Measurements from ENCODE around the gene DDX39A. TPM values are rescaled to one million over a fixed set of nuclear protein-coding genes. Genes with fewer than 3 reads are reported as not detected.
"Not testable (repeated sequence)": the region's sequence is repeated elsewhere in the genome, so short reads cannot be mapped to it uniquely, and the experiment has no call there.

Gene DDX39A
- total RNA-seq, 1 donor from 2014 or later, result 26.2 TPM

DNA sequence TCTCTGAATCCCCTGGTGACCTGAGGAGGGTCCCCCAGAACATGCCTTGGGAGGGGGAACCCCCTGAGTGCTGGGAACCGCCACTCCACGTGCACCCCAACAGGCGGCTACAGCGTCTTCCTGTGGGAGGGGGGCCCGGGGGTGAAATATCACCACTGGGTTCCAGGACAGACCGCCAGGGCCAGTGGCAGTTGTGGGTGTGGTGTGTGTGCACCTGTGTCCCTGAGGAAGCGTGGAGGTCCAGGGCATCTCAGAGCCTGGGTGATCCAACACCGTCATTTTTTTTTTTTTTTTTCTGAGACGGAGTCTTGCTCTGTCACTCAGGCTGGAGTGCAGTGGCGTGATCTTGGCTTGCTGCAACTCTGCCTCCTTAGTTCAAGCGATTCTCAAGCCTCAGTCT, 33.6 kb downstream of the DDX39A start:
- no peak for DNase-seq

DNA sequence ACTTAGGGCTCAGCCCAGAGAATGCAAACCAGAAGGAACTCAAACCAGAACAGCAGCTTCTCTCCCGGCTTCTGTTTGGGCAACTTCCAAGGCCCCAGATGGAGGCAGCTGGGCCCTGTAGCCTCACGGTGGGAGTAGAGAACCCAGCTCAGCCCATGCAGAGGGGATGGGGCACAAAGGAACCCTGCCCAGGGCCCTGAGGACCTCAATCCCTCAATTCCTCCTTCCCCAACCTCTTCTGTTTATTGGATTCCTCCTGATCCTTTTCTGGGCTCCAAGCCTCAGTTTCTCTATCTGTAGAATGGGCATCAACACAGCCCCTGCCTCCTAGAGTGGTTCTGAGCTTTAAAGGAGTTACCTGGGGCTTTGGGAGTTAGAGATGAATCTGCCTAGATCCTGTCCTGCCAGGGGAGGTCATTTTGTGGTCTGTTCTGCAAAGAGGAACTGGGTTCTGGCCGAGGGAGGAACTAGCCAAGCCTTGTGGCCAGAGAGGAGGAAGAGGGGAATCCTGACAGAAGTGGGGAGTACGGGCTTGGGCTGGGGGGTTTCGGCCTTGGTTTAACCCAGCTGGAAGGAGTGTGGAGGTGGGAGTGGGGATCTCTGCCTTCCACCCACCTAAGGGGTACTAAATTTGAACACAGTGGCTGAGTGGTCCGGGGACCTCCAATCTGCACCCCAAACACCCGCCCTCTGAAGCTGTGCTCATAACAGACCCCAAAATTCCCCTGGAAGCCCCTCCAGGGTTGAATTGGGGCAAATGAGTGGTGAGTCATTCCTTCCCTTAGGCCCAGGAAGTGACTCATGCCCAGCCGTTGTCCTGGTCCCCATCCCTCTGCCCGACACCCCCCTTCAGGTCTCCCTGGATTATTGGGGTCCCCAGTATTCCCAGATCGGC, 35.2 kb downstream of the DDX39A start:
- DNase-seq, result no peak

DNA sequence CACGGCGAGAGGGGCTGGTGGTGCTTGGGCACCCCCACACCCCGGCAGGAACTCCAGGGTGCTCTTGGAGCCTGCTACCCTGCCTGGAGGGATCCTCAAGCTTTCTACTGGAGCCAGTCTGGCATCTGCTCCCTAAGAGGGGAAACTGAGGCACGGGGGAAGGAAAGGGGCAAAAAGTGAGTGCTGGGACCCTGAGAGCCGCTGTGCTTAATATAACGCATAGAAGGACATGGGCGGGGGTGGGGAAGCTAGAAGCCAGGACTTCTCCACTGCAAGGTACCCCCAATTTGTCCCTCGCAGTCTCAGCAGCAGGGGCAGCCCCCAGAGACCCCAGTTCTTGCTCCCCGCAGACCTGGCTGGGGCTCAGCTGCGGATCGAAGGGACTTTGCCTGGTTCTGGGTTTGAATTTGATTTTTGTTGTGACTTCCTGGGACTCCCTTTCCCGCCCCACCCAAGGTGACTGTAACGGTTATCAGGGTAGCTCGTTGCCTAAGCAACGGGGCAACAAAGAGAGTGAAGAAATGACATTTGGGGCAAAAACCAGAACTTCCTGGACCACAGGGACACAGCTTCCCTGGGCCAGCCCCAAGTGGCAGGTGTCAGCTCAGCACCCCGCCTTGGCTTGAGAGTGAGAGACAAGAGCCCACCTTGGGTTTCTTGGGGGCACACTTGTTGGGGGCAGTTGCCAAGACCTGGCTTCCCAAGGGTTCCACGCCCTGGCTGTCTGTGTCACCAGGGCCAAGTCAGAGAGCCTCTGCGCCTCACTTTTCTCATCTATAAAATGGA, 37.3 kb downstream of the DDX39A start:
- DNase-seq, result no peak

DNA sequence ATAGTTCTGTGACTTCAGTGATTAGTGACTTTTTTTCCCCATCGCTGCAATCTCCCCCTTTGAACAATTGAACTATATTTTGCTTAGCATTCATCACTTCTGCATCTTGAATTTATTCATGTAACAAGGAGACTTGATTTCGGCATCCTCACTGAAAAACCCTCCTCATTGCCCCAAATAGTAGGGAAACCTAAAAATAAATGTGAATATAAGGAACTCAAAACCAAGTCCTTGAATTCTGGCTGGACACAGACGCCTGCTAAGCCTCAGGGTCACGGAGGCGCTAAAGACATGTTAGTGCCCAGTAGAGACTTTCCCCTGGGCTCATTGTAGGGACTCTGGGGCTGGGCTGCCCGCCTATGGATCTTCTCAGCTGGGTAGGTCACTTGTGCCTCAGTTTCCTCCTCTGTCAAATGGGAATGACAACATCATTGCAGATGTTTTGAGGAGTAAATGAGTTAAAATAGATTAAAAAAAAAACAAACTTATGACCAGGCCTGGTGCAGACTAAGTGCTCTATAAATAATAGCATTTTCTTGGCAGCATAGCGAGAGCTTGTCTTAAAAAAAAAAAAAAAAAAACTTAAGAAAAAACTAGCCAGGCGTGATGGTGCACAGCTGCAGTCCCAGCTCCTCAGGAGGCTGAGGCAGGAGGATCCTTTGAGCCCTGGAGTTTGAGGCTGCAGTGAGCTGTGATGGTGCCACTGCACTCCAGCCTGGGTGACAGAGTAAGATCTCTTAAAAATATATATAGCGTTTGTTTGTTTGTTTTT, 39.7 kb downstream of the DDX39A start:
- DNase-seq, result no peak

DNA sequence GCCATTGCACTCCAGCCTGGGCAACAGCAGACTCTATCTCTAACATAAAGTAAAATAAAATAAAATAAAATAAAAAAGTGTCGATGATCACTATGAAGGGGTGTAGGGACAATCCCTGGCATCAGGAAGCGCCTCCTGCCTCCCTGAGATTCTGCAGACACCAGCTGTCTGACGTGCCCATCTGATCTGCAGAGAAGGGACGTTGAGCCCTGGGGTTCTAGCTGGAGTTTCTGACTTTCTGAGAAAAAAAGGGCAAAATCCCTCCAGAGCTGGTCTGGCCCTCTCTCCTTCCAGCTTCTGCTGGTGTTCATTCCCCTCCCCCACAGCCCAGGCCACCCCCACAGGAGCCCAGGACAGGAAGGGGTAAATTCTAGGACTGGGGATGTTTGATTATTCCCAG, 40.3 kb downstream of the DDX39A start:
- no peak for DNase-seq

DNA sequence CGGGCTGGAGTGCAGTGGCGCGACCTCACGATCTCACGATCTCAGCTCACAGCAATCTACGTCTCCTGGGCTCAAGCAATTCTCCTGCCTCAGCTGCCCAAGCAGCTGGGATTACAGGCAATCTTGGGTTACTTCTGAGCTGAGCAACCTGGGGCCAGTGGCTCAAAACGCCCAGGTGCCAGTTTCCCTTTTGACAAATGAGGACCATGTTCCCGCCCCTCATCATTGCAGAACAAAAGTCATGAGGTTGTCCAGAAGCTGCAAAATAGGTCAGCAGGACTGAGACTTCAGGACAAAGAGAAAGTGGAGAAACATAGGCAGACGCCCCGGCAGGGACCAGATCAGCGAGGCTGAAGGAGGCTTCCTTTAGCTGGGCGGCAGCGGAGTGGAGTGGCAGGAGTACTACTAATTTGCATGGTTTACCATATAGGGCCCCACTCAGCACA, 41.2 kb downstream of the DDX39A start:
- DNase-seq, result no peak

DNA sequence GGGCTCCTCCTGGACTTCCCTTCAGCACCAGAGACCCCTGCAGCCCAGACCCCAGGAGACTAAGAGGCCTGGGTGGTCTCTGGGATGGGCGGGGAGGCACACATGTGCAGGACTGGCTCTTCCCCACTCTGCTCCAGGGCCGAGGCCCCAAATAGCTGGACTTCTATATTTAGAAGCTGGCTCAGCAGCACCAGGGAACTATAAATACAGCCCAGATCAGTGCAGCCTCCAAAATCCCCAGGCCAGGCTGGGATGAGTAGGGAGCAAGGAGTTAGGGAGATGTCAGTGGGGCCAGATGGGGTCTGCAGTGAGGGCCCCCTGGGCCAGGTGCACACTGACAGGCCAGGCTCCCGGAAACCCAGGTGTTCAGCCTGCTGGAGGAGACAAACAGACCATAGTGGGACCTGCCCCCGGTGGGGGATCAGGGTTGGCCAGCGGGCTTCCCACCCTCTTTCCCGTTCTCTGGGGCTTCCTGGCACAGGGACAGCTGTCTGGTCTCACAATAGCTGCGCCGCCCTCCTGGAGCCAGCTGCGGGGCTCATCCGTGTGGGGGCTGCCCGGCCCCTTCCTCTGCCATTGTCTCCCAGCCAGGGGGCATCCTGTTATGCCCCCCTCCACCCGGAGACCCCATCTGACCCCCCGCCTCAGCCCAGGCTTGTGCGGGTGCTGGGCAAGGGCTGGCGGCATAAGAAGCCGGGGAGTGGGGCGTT, 43.4 kb downstream of the DDX39A start:
- DNase-seq, result no peak

DNA sequence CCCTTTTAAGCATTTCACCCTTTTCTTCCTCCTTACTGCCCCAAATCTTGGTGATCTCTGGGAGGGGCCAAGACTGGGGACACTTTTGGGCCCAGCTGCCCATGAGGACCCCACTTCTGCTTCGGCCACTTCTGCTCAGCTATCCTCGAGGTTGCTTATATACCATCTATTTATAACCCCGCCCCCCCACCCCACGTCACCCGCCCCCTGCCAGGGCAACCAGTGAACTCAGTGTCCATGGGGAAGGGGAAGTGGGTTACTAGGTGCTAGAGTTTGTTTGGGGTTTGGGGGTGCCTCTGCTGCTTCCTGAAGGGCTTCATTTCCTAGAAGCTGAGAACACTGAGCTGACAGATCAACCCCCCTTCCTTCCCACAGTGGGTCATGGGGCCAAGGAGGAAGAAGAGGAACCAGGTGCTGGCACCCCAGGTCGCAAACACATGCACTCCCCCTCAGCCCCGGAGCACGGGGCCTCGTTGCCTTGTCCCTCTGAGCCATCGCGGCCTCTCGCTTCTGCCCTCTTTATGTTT, 44.0 kb downstream of the DDX39A start:
- DNase-seq, result no peak

DNA sequence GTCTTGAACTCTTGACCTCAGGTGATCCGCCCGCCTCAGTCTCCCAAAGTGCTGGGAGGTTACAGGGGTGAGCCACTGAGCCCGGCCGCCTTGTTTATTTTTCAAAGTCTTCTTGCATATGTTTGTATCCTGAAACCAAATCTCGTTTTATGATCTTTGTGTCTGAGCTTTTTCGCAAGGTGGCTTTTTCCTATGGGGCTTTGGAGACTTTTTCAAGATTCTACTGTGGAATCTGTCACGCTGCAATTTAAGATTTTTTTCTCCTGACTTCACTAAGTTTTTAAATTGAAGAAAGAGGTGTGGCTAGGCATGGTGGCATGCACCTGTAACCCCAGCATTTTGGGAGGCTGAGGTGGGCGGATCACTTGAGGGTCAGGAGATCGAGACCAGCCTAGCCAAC, 44.8 kb downstream of the DDX39A start:
- not testable (repeated sequence) for DNase-seq

DNA sequence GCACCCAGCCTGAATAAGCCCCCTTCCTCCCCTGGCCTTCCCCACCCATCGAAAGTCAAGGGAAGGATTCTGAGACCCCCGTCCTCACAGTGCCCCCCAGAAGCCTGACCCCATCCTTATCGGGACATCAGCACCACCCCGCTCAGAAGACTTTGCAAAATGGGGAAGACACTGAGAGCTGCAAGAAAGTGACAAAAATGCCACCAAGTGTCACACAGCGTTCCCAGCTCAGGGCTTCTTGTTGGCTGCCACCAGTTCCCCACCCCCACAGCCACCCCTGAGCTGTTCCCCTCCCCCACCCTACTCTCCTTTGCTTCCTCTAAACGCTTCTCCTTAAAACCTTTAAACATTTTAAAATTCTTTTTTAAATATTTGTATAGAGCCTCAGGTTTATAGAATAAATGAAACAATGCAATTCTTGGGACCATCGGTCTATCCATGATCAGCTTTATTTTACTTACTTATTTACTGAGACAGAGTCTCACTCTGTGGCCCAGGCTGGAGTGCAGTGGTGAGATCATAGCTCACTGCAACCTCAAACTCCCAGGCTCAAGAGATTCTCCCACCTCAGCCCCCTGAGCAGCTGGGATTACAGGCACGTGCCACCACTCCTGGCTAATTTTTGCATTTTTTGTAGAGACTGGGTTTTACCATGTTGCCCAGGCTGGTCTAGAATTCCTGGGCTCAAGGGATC, 46.6 kb downstream of the DDX39A start:
- DNase-seq, result not testable (repeated sequence)

DNA sequence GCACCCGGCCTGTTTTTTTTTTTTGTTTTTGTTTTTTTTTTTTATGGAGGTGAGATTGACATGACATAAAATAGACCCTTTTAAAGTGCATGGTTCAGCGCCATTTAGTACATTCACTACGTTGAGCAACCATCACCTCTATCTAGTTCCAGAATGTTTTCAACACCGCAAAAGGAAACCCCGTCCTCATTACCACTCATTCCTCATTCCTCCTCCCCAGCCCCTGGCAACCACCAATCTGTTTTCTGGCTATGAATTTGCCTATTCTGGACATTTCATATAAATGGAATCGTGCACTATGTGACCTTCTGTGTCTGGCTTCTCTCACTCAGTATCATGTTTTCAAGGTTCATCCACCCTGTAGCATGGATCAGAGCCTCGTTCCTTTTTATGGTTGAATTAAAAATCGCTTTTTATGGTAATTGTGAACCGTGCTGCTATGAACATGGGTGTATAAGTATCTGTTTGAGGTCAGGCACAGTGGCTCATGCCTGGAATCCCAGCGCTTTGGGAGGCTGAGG, 47.8 kb downstream of the DDX39A start:
- DNase-seq, result no peak

DNA sequence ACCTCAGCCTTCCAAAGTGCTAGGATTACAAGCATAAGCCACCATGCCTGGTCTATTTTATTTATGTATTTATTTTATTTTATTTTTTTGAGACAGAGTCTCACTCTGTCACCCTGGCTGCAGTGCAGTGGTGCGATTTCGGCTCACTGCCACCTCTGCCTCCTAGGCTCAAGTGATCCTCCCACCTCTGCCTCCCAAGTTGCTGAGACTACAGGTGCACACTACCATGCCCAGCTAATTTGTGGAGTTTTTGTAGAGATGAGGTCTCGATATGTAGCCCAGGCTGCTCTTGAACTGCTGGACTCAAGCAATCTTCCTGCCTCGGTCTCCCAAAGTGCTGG, 48.2 kb downstream of the DDX39A start:
- DNase-seq, result no peak

DNA sequence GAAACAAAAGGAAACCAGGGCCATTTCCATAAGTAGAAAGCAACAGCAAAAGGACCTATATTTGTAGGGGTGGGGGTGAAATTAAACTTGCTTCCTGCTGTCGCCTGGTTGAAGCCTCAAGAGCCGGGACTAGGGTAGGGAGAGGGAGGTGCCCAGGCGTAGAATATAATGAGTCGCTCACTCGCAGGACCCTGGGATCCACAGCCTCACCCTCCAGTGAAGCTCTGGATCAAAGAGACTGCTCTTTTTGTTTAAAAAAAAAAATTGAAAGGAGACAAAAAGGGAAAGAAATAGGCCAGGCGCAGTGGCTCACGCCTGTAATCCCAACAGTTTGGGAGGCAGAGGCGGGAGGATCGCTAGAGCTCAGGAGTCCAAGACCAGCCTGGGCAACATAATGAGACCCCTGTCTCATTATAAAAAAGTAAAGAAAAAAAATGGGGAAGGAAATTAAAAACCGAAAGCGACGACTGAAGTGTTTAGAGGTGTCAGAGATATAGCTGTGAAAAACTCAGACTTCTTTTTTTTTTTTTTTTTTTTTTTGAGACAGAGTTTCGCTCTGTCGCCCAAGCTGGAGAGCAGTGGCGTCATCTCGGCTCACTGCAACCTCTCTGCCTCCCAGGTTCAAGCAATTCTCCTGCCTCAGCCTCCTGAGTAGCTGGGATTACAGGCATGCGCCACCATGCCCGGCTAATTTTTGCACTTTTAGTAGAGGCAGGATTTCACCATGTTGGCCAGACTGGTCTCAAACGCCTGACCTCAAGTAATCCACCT, 48.8 kb downstream of the DDX39A start:
- no peak for DNase-seq

DNA sequence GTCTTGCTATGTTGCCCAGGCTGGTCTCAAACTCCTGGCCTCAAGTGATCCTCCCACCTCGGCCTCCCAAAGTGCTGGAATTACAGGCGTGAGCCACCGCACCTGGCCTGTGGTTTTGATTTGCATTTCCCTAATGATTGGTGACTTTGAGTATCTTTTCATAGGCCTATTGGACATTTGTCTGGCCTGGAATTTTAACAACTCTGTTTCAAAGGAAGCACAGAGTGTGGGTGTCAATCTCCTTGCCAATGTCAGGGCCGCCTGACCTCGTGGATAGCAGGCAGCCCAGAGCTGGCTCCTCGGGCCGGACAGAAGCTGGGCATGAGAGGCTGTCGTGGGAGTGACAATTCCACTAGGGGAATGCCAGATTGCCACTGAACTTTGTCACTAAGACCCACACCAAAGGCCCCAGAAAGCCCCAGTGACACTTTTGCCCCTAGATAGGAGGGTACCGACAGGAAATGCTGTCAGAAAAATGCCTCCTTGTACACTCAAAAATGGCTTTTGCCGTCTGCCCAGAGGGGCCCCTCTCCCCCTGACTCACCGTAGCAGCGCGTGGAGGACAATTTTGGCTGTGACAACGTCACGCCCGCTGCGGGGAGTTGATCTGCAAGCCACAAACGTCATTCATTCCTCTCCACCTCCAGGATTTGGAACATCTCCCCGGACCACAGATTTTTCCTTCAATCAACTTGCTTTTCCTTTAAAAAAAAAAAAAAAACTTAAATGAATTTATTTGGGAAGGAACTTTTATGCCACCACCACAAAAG, 49.6 kb downstream of the DDX39A start:
- DNase-seq, result no peak

DNA sequence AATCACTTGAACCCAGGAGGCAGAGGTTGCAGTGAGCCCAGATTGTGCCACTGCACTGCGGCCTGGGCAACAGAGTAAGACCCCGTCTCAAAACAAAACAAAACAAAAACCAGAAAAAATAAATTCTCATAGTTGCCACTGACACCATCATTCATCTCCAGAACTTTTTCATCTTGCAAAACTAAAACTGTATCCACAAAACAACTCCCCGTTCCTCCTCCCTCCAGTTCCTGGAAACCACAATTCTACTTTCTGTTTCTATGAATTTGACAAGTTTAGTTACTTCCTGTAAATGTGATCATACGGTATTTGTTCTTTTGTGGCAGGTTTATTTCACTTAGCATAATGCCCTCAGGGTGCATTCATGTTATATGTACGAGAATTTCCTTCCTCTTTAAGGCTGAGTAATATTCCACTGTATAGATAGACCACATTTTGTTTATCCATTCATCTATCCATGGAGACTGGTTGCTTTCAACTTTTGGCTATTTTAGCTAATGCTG, 51.1 kb downstream of the DDX39A start:
- DNase-seq, result no peak

DNA sequence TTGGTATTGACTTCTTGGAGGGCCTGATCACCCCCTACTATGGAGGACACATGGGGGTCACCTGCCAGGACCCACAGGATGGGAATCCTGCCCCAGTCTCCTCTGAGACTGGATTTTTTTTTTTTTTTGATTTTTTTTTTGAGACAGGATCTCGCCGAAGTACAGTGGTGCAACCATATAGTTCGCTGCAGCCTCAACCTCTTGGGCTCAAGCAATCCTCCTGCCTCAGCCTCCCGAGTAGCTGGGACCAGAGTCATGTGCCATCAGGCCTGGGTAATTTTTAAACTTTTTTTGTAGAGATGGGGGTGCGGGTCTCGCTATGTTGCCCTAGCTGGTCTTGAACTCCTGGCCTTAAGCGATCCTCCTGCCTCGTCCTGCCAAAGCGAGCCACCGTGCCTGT, 52.1 kb downstream of the DDX39A start:
- DNase-seq, result no peak

DNA sequence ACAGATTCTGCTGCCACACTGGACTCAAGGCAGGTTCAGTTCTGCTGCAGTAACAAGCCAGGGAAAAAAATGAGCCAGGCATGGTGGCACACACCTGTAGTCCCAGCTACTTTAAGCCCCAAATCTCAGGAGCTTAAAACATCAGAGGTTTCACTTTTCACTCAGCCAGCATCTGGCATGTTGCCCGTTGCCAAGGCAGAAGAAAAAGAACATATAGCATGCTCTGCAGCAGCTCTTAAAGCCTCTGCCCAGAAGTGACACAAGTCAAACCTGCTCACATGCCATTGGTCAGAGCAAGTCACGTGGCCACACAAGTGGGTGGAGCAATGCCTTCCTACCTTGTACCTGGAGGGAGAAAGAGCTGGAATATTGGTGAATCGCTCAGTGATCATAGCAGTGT, 52.6 kb downstream of the DDX39A start:
- no peak for DNase-seq

DNA sequence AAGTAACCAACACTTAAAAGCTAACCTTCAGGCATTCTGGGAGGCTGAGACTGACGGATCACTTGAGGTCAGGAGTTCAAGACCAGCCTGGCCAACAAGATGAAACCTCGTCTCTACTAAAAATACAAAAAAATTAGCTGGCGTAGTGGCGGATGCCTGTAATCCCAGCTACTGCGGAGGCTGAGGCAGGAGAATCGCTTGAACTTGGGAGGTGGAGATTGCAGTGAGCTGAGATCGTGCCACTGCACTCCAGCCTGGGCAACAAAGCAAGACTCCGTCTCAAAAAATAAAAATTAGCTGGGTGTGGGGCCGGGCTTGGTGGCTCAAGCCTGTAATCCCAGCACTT, 55.1 kb downstream of the DDX39A start:
- DNase-seq, result not testable (repeated sequence)
